Stimulated activated naive B cell treated with anti-CD40 and anti-IgM and Interleukin-4, amounts not matched to agents 10 μg/mL and 1 μg/mL and 100 μg/mL, for 72 hours (primary cell): Measurements from ENCODE around the gene RNU1-4.
"Not testable (repeated sequence)": the region's sequence is repeated elsewhere in the genome, so short reads cannot be mapped to it uniquely, and the experiment has no call there.

Experiments
- ATAC-seq, 2 donors: fragments of 150-1000 bp; cut with Tn5 transposase; replicated peaks; 2 replicates each; pipeline ENCODE4 v1.10.0; 2021; ENCODE audit warnings: moderate library complexity in 1 of 2
- DNase-seq: peaks from one replicate; pipeline ENCODE4 v3.0.0; 2021
- H3K27ac Mint-ChIP-seq: one replicate; pipeline ENCODE4 v1.8.0; 2022; ENCODE audit warnings: mild to moderate bottlenecking, mixed read lengths
- H3K27me3 Mint-ChIP-seq, 2 donors: one replicate each; pipeline ENCODE4 v1.8.0; 2022; ENCODE audit warnings: mixed read lengths in 2 of 2
- H3K36me3 Mint-ChIP-seq, 2 donors: one replicate each; pipeline ENCODE4 v1.8.0; 2022; ENCODE audit warnings: mixed read lengths in 2 of 2, mild to moderate bottlenecking in 1 of 2
- H3K4me1 Mint-ChIP-seq, 2 donors: one replicate each; pipeline ENCODE4 v1.8.0; 2022; ENCODE audit warnings: mixed read lengths in 2 of 2, mild to moderate bottlenecking in 1 of 2
- H3K4me3 Mint-ChIP-seq, 2 donors: one replicate each; pipeline ENCODE4 v1.8.0; 2022; ENCODE audit warnings: mild to moderate bottlenecking in 2 of 2, mixed read lengths in 2 of 2, moderate library complexity in 1 of 2
- H3K9me3 Mint-ChIP-seq, 2 donors: one replicate each; pipeline ENCODE4 v1.8.0; 2022; ENCODE audit warnings: mixed read lengths in 2 of 2, mild to moderate bottlenecking in 1 of 2

RNU1-4 gene

DNA sequence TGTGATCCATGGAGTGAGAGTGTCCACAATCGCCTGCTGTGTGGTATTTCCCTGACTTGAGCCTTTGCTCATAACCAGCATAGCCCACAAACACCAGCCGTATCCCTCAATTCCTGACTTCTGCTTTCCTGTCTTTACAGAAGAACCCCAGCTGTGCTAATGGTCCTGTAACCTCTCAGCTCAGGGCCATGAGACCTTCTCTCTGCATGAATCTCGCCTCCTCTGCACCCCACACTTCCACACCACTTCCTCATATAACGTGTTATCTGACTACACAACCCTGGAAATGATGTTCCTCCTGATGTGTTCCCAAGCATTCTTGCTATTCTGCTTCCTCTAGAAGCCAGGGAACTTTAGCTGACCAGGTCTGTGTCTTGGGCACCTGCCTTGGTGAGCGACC, 41.3 kb downstream of the RNU1-4 start:
- not testable (repeated sequence) for H3K4me3 Mint-ChIP-seq, DNase-seq, H3K27ac Mint-ChIP-seq, H3K36me3 Mint-ChIP-seq, H3K9me3 Mint-ChIP-seq, H3K4me1 Mint-ChIP-seq
- peak; percentile 29 to 42 for ATAC-seq
- H3K27me3 Mint-ChIP-seq, result peaks cover 17 to 22% of the 10 kb centered on the region in 2 donors

DNA sequence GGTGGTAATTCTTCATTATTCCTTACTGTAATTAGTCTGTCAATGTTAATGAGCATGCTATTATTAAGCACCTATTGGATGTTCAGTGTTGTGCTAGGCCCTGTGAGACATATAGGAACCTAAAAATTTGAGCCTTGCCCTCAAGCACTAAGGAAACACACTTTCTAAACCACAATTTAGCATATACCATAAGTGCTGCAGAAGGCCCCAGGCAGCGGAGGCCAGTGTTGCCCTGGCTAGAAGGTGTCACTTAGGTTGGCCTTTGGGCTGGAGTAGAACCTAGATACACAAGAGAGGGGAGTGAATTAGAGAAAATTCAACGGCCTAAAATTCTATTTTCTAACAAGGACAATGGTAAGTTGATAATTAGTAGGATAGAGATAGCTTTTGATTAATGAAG, 44.6 kb downstream of the RNU1-4 start:
- H3K9me3 Mint-ChIP-seq, H3K4me1 Mint-ChIP-seq, H3K36me3 Mint-ChIP-seq, H3K4me3 Mint-ChIP-seq, H3K27ac Mint-ChIP-seq, DNase-seq, ATAC-seq, H3K27me3 Mint-ChIP-seq: not testable (repeated sequence)

DNA sequence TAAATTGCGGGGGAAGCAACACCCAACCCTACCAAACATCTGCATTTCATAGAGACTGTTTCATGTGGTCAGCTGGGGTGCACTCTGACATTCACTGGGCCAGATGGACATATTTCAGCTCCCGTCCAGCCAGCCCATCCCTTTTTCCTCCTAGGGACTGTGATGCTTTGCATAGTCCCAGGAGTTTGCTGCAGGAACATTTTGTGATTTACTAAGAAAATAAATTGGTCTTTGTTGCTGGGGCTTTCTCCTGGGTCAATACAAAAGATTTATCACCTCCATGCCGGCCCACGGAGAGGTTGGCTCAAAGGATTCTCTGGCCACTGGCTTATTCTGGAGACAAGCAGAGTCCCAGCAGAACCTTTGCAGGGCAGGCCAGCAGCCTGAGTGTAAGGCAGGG, 46.0 kb downstream of the RNU1-4 start:
- not testable (repeated sequence) for H3K4me1 Mint-ChIP-seq, ATAC-seq, DNase-seq, H3K36me3 Mint-ChIP-seq, H3K27ac Mint-ChIP-seq, H3K27me3 Mint-ChIP-seq, H3K4me3 Mint-ChIP-seq, H3K9me3 Mint-ChIP-seq

DNA sequence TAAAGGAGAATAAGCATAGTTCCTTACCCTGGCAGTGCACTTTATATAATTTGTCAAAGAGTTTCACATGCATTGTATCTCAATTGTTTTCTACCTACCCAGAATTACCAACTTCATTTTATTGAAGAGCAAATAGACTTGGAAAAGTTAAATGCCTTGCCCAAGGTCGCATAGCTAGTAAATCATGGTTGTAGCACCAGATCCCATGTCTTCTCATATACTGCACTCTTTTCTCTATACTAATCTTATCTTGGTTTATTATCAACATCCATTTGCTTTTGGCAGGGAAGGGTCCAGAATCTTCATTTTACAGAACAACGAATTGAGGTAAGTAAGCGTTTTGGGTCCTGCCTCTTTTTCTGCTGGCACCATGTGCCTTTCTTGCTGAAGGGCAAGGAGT, 46.9 kb downstream of the RNU1-4 start:
- H3K4me3 Mint-ChIP-seq, H3K27me3 Mint-ChIP-seq, H3K9me3 Mint-ChIP-seq, H3K27ac Mint-ChIP-seq, H3K36me3 Mint-ChIP-seq, H3K4me1 Mint-ChIP-seq, ATAC-seq, DNase-seq: not testable (repeated sequence)

DNA sequence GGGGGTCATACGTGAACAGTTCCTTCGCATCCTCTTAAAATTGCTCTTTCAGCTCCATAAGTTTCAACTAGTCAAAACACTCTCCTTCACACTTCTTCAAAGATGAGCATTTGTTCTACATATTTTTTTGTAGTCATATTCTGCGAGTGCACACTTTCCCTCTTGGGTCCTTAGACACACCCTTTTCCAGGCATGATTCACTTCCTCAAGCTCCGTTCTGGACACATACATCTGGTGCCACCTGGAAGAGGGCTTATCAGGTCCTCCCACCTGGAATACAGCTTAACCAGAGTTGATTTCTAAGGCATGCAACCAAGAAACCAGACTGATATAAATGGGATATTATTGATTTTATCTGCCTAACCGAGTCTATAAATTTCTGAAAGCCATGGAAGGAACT, 47.4 kb downstream of the RNU1-4 start:
- not testable (repeated sequence) for H3K27me3 Mint-ChIP-seq, H3K4me3 Mint-ChIP-seq, H3K9me3 Mint-ChIP-seq, DNase-seq, H3K36me3 Mint-ChIP-seq, H3K4me1 Mint-ChIP-seq, H3K27ac Mint-ChIP-seq, ATAC-seq
